GM23248 (cell line): ENCODE results near the gene SMTNL2. TPM values are rescaled to one million over a fixed set of nuclear protein-coding genes. Genes with fewer than 3 reads are reported as not detected.

Experiments used
- DNase-seq: peaks from one replicate; pipeline ENCODE4 v3.0.0-alpha.2; 2015
- H2AFZ ChIP-seq: fragments of 200-600 bp; sonication (generic); 2 replicates; pipeline ENCODE4 v1.6.1; 2016; ENCODE audit warnings: antibody characterized with exemption
- H3F3A ChIP-seq: fragments of 200-600 bp; sonication (generic); 2 replicates; pipeline ENCODE4 v1.6.1; 2016; ENCODE audit warnings: mild to moderate bottlenecking, antibody characterized with exemption, mixed run types; ENCODE audit not compliant: insufficient read depth
- H3K27ac ChIP-seq: fragments of 200-600 bp; sonication (generic); 2 replicates; pipeline ENCODE4 v1.5.1; 2016; ENCODE audit warnings: mild to moderate bottlenecking
- H3K27me3 ChIP-seq: fragments of 200-600 bp; sonication (generic); replicated peaks from 2 replicates; pipeline ENCODE4 v1.6.1; 2016; ENCODE audit warnings: mild to moderate bottlenecking; ENCODE audit not compliant: insufficient read depth
- H3K36me3 ChIP-seq: fragments of 200-600 bp; sonication (generic); 2 replicates; pipeline ENCODE4 v1.6.1; 2016; ENCODE audit warnings: low read depth, mild to moderate bottlenecking
- H3K4me1 ChIP-seq: fragments of 200-600 bp; sonication (generic); 2 replicates; pipeline ENCODE4 v1.6.1; 2016; ENCODE audit warnings: mild to moderate bottlenecking; ENCODE audit not compliant: insufficient read depth
- H3K4me2 ChIP-seq: fragments of 200-600 bp; sonication (generic); one replicate; pipeline ENCODE4 v1.6.1; 2016; ENCODE audit warnings: mild to moderate bottlenecking; ENCODE audit not compliant: unreplicated experiment
- H3K4me3 ChIP-seq: fragments of 200-600 bp; sonication (generic); 2 replicates; pipeline ENCODE4 v1.5.1; 2016; ENCODE audit warnings: mild to moderate bottlenecking
- H3K79me2 ChIP-seq: fragments of 200-600 bp; sonication (generic); 2 replicates; pipeline ENCODE4 v1.6.1; 2016; ENCODE audit warnings: mild to moderate bottlenecking; ENCODE audit not compliant: insufficient read depth
- H3K9ac ChIP-seq: fragments of 200-600 bp; sonication (generic); 2 replicates; pipeline ENCODE4 v1.6.1; 2016; ENCODE audit warnings: mild to moderate bottlenecking
- H3K9me2 ChIP-seq: fragments of 200-600 bp; sonication (generic); 2 replicates; pipeline ENCODE4 v1.6.1; 2016; ENCODE audit warnings: mixed run types, mild to moderate bottlenecking, moderate library complexity; ENCODE audit not compliant: insufficient read depth
- H3K9me3 ChIP-seq: fragments of 200-600 bp; sonication (generic); one replicate; pipeline ENCODE4 v1.6.1; 2017; ENCODE audit warnings: low read depth
- H4K20me1 ChIP-seq: fragments of 200-600 bp; sonication (generic); 2 replicates; pipeline ENCODE4 v1.6.0; 2016; ENCODE audit not compliant: insufficient read depth
- EZH2 ChIP-seq: fragments of 200-600 bp; sonication (generic); IDR thresholded peaks from 2 replicates; pipeline ENCODE4 v1.6.1; 2018; ENCODE audit warnings: antibody characterized with exemption, mild to moderate bottlenecking; ENCODE audit not compliant: insufficient read depth, poor library complexity, severe bottlenecking
- EZH2phosphoT487 ChIP-seq: fragments of 200-600 bp; sonication (generic); IDR thresholded peaks from 2 replicates; pipeline ENCODE4 v1.6.1; 2018; ENCODE audit warnings: antibody characterized with exemption, moderate library complexity, mild to moderate bottlenecking, low read depth; ENCODE audit not compliant: insufficient read depth
- WGBS, 2 experiments: methylation state at CpG; one replicate each; pipeline ENCODE4 v1.1.6; 2015 to 2017; ENCODE audit warnings: low lambda C conversion rate in 2 of 2, low coverage in 1 of 2; ENCODE audit errors: missing lambda C conversion rate in 2 of 2; 5-methylcytosine and 5-hydroxymethylcytosine counted together
- in situ Hi-C: fragments of 300-500 bp; cut with MboI; formaldehyde crosslinking; loops from 2 replicates; pipeline ENCODE4 v1.15.0; 2020
- polyA plus RNA-seq: library from polyadenylated mRNA; unstranded; fragments of >200 nt; fragmentation: Nextera tagmentation; extraction: Ambion mirVana; gene quantifications from 2 replicates; pipeline ENCODE4 v1.2.1, GENCODE V29; 2016
- total RNA-seq: library from RNA; depleted of rRNA; stranded (reverse); fragments of >200 nt; shearing (Covaris generic); gene quantifications from 2 replicates; pipeline ENCODE4 v1.2.3, GENCODE V29; 2014

The SMTNL2 gene
- total and polyA plus RNA-seq, 2 experiments from 2014 or later: not detected

- Histone ChIP-seq H3K9me2 (no peaks in the 10 kb centered on the region), H3K4me3 (no peak overlapping the region), H3K9me3 (no peaks in the 10 kb centered on the region), H4K20me1 (no peaks in the 10 kb centered on the region), H3K4me1 (no peaks in the 10 kb centered on the region), H3F3A (no peaks in the 10 kb centered on the region), H3K27ac (no peak overlapping the region), H3K27me3 (no peaks in the 10 kb centered on the region), H3K4me2 (no peak overlapping the region), H2AFZ (no peak overlapping the region), H3K9ac (no peak overlapping the region), H3K36me3 (no peaks in the 10 kb centered on the region; the same call in 1 of the 2 replicates), H3K79me2 (no peaks in the 10 kb centered on the region)
- no peak for TF ChIP-seq EZH2
- TF ChIP-seq EZH2phosphoT487: no peak
- no peak for DNase-seq
- WGBS, 2 experiments: 97% methylated on average over 13 to 14 of the region's 14 CpGs
- in situ Hi-C loops: no loop called here
These were observed 42.2 kb upstream of the SMTNL2 start for GRCh38 chr17:4542003-4542725.

GRCh38 chr17:4542726-4543191, 41.6 kb upstream of the SMTNL2 start:
- 94 to 95% methylated on average over 10 to 17 of the region's 19 CpGs for WGBS, 2 experiments
- no peaks in the 10 kb centered on the region; the same call in 1 of the 2 replicates for H3K36me3 ChIP-seq
- H3F3A ChIP-seq: no peaks in the 10 kb centered on the region
- no peaks in the 10 kb centered on the region for H3K9me3 ChIP-seq
- TF ChIP-seq EZH2phosphoT487: no peak
- TF ChIP-seq EZH2: no peak
- no peak overlapping the region for H2AFZ ChIP-seq
- no peaks in the 10 kb centered on the region for H3K4me1 ChIP-seq
- H3K27ac ChIP-seq: no peak overlapping the region
- DNase-seq: no peak
- H3K4me2 ChIP-seq: no peak overlapping the region
- no peaks in the 10 kb centered on the region for H4K20me1 ChIP-seq
- in situ Hi-C loops: no loop called here
- H3K27me3 ChIP-seq: no peaks in the 10 kb centered on the region
- H3K9me2 ChIP-seq: no peaks in the 10 kb centered on the region
- no peak overlapping the region for H3K4me3 ChIP-seq
- H3K9ac ChIP-seq: no peak overlapping the region
- no peaks in the 10 kb centered on the region for H3K79me2 ChIP-seq

- Histone ChIP-seq H3K4me2 (no peak overlapping the region), H2AFZ (no peak overlapping the region), H3K9me3 (no peaks in the 10 kb centered on the region), H3K27me3 (no peaks in the 10 kb centered on the region), H4K20me1 (no peaks in the 10 kb centered on the region), H3K79me2 (no peaks in the 10 kb centered on the region), H3K9ac (no peak overlapping the region), H3K36me3 (no peaks in the 10 kb centered on the region; the same call in 1 of the 2 replicates), H3K9me2 (no peaks in the 10 kb centered on the region), H3K27ac (no peak overlapping the region), H3K4me3 (no peak overlapping the region), H3F3A (no peaks in the 10 kb centered on the region), H3K4me1 (no peaks in the 10 kb centered on the region)
- 85 to 91% methylated on average over 18 to 19 of the region's 19 CpGs for WGBS, 2 experiments
- TF ChIP-seq EZH2 (no peak), EZH2phosphoT487 (no peak)
- in situ Hi-C loops: no loop called here
- no peak for DNase-seq
These were observed 40.7 kb upstream of the SMTNL2 start for GRCh38 chr17:4543557-4544026.

GRCh38 chr17:4544135-4544950, 40.0 kb upstream of the SMTNL2 start:
- WGBS, 2 experiments: 91 to 94% methylated on average over 31 to 37 of the region's 37 CpGs
- Histone ChIP-seq H3F3A (no peaks in the 10 kb centered on the region), H3K4me3 (no peak overlapping the region), H3K79me2 (no peaks in the 10 kb centered on the region), H3K9me3 (no peaks in the 10 kb centered on the region), H3K36me3 (no peaks in the 10 kb centered on the region; the same call in 1 of the 2 replicates), H3K4me1 (no peaks in the 10 kb centered on the region), H4K20me1 (no peaks in the 10 kb centered on the region), H3K9me2 (no peaks in the 10 kb centered on the region), H3K27me3 (no peaks in the 10 kb centered on the region), H2AFZ (no peak overlapping the region), H3K4me2 (no peak overlapping the region), H3K27ac (no peak overlapping the region), H3K9ac (no peak overlapping the region)
- in situ Hi-C loops: no loop called here
- no peak for TF ChIP-seq EZH2phosphoT487
- DNase-seq: no peak
